H1 (cell line): ENCODE data around the gene ZBTB40. TPM values are rescaled to one million over a fixed set of nuclear protein-coding genes. Genes with fewer than 3 reads are reported as not detected.

ENCODE experiments used
- CREB1 ChIP-seq: IDR thresholded peaks from 2 replicates; pipeline ENCODE4 v1.6.1; 2012; ENCODE audit warnings: inconsistent platforms
- GABPA ChIP-seq: IDR thresholded peaks from 2 replicates; pipeline ENCODE4 v1.6.1; 2011; ENCODE audit warnings: mild to moderate bottlenecking, low read length, moderate library complexity, borderline replicate concordance; ENCODE audit not compliant: insufficient read depth
- HDAC2 ChIP-seq, 2 experiments: fragments of 300-600 bp in 1 of 2; sonication (generic) in 1 of 2; IDR thresholded peaks; 2 replicates each; pipeline ENCODE4 v1.6.1; 2011 to 2012; ENCODE audit warnings: low read depth in 2 of 2, low read length in 2 of 2, mild to moderate bottlenecking in 2 of 2, moderate library complexity in 2 of 2, borderline replicate concordance in 1 of 2, inconsistent platforms in 1 of 2
- HDAC6 ChIP-seq: IDR thresholded peaks from one replicate; pipeline ENCODE4 v1.7.1; 2012; ENCODE audit warnings: low read depth, mild to moderate bottlenecking, inconsistent platforms, low read length, moderate library complexity
- KDM1A ChIP-seq: fragments of 200-600, 300-600 bp; sonication (generic); IDR thresholded peaks from 2 replicates; pipeline ENCODE4 v1.7.1; 2016; ENCODE audit warnings: mild to moderate bottlenecking, low read length, borderline replicate concordance
- RFX5 ChIP-seq: IDR thresholded peaks from 2 replicates; pipeline ENCODE4 v1.6.1; 2011; ENCODE audit warnings: low read depth, low read length, improper control_type of control experiment, borderline replicate concordance
- RXRA ChIP-seq: IDR thresholded peaks from 2 replicates; pipeline ENCODE4 v1.6.1; 2011; ENCODE audit warnings: low read depth, mild to moderate bottlenecking, low read length, moderate library complexity; ENCODE audit not compliant: insufficient read depth
- SIRT6 ChIP-seq: IDR thresholded peaks from one replicate; pipeline ENCODE4 v1.7.1; 2012; ENCODE audit warnings: low read length, inconsistent platforms
- TEAD4 ChIP-seq: IDR thresholded peaks from 2 replicates; pipeline ENCODE4 v1.6.1; 2012; ENCODE audit warnings: low read depth, low read length, inconsistent platforms, mixed read lengths
- polyA plus RNA-seq, 7 experiments: library from polyadenylated mRNA; depleted of rRNA in 3 of 7; stranded (reverse) in 5 of 7; unstranded in 2 of 7; fragments of >200 nt in 5 of 7; fragments of 200-250 nt in 2 of 7; gene quantifications; 1 replicate in 5 of 7; 2 replicates in 1 of 7; 4 replicates in 1 of 7; pipeline versions ENCODE4 v1.2.1 to v1.2.3, GENCODE V29; 2011 to 2013; ENCODE audit warnings: missing spikeins in 2 of 7, mixed read lengths in 2 of 7
- total RNA-seq: library from RNA; stranded (reverse); fragmentation: NEBNext Ultra II Directional; extraction: Animal tissue kit (Norgen Biotek cat#: 25700); gene quantifications from 2 replicates; pipeline ENCODE4 v1.2.1, GENCODE V29; 2021

Gene ZBTB40
- total and polyA plus RNA-seq, 2 of the 8 experiments (the other 6 are each of a cell fraction or from before 2014, with no cell fraction given): 3.1 to 19.3 TPM

DNA sequence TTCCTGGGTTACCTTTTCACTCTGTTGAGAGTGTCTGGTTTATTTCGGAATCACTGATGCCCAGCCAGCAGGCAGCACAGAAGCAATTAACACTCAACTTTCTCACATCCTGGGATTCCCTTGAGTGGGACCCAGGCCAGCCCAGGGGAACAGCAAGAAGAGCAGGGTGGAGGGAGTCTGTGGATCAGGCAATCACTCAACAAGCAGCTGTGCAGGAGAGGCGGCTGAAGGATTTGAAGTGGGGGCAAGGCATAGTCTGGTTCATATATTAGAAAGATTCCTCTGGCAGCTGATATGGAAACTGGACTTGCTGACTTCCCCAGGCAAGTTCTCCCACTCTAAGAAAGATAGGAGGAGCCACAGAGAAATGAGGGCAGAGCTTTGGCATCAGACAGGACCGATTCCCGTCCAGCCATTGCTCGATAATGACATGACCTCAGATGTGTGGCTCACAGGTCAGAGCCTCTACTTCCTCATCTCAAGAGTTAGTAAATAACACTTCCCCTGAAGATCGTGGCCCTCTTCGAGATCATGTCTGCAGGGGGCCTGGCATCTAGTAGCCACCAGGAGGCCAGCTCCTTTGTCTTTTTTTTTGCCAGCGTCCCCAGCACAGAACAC is 124.0 kb downstream of the ZBTB40 start (continued):
- TF ChIP-seq KDM1A (no peak), SIRT6 (no peak), HDAC6 (no peak), GABPA (no peak), RFX5 (no peak), RXRA (no peak), HDAC2 (IDR thresholded peaks at IDR 0.05; ENCODE audit: borderline replicate concordance in 1 of 2, low read depth in 2 of 2, low read length in 2 of 2) (no peak), TEAD4 (no peak), CREB1 (no peak)
- TF ChIP-seq, all 59 proteins: peak for 0
